ENCODE data around the gene ARHGAP18.
"Not testable (repeated sequence)": the region's sequence is repeated elsewhere in the genome, so short reads cannot be mapped to it uniquely, and the experiment has no call there.

GRCh38 chr6:129574605-129575004 is 135.4 kb downstream of the ARHGAP18 start:
- TF ChIP-seq POLR2A (IDR thresholded peaks at IDR 0.05; ENCODE audit: insufficient read depth in 1 of 2, low read depth in 2 of 2, low read length in 2 of 2); EZH2 (conservative IDR thresholded peaks at IDR 0.05; ENCODE audit: low read depth, low read length); ZNF3 (CRISPR knock-in tag; IDR thresholded peaks at IDR 0.05); ETS1 (CRISPR knock-in tag; IDR thresholded peaks at IDR 0.05); ZNF549 (CRISPR knock-in tag; IDR thresholded peaks at IDR 0.05); THAP9 (CRISPR knock-in tag; IDR thresholded peaks at IDR 0.05; ENCODE audit: borderline replicate concordance); CTCF (CRISPR knock-in tag; IDR thresholded peaks at IDR 0.05); ZNF280B (CRISPR knock-in tag; IDR thresholded peaks at IDR 0.05; ENCODE audit: borderline replicate concordance); TFAP4 (IDR thresholded peaks at IDR 0.05; ENCODE audit: borderline replicate concordance, low read depth); REST (IDR thresholded peaks at IDR 0.05; ENCODE audit: borderline replicate concordance in 1 of 2, low read depth in 1 of 2, low read length in 2 of 2); ZNF274 (CRISPR knock-in tag; IDR thresholded peaks at IDR 0.05); HDAC1 (CRISPR knock-in tag; IDR thresholded peaks at IDR 0.05); SP2 (CRISPR knock-in tag; IDR thresholded peaks at IDR 0.05); REPIN1 (CRISPR knock-in tag; IDR thresholded peaks at IDR 0.05; ENCODE audit: borderline replicate concordance, low read depth): not testable (repeated sequence)
